Subcutaneous adipose tissue (tissue), 4 donors: ENCODE data around the gene KIFC3. TPM values are rescaled to one million over a fixed set of nuclear protein-coding genes. Genes with fewer than 3 reads are reported as not detected.

Source experiments
- total RNA-seq, 4 donors: library from RNA; depleted of rRNA; stranded (reverse); fragments of >200 nt; gene quantifications; one replicate each; pipeline ENCODE4 v1.1.0, GENCODE V29; 2016
- TF ChIP-seq, protein P1 (sequence below): fragments of 450-650 bp; IDR thresholded peaks from one replicate; pipeline ENCODE4 v1.5.1; 2016; ENCODE audit warnings: low read depth, mild to moderate bottlenecking, control low read depth, antibody characterized with exemption, moderate library complexity

The KIFC3 gene
- total RNA-seq, 4 donors from 2014 or later = 17.9 to 58.8 (median 28.7) TPM

DNA sequence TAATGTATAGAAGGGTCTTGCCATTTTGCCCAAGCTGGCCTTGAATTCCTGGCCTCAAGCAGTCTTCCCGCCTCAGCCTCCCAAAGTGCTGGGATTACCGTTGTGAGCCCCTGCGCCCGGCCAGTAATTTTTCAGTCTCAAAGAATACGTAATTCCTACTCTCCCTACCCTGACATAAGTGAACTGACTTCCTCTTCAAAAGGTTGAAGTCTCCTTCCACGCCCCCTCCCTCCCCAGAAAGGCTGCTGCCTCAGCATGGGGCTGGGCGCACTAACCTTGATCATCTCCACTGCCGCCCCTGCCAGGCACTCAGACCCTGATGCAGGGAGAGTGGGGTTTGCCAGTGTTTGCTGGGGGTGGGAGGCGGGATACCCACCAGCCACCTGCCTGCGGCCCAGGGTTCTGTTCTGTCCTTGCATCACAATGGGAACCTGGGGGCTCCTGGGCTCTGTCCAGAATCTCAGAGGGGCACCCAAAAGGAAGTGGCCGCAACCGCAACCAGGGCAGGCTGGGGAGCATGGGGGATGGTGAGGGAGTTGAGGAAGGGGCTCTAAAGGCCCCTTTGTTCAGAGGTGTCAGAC lies 27.5 kb downstream of the KIFC3 start:
- TF ChIP-seq, protein P1, sequence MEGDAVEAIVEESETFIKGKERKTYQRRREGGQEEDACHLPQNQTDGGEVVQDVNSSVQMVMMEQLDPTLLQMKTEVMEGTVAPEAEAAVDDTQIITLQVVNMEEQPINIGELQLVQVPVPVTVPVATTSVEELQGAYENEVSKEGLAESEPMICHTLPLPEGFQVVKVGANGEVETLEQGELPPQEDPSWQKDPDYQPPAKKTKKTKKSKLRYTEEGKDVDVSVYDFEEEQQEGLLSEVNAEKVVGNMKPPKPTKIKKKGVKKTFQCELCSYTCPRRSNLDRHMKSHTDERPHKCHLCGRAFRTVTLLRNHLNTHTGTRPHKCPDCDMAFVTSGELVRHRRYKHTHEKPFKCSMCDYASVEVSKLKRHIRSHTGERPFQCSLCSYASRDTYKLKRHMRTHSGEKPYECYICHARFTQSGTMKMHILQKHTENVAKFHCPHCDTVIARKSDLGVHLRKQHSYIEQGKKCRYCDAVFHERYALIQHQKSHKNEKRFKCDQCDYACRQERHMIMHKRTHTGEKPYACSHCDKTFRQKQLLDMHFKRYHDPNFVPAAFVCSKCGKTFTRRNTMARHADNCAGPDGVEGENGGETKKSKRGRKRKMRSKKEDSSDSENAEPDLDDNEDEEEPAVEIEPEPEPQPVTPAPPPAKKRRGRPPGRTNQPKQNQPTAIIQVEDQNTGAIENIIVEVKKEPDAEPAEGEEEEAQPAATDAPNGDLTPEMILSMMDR = no peak

DNA sequence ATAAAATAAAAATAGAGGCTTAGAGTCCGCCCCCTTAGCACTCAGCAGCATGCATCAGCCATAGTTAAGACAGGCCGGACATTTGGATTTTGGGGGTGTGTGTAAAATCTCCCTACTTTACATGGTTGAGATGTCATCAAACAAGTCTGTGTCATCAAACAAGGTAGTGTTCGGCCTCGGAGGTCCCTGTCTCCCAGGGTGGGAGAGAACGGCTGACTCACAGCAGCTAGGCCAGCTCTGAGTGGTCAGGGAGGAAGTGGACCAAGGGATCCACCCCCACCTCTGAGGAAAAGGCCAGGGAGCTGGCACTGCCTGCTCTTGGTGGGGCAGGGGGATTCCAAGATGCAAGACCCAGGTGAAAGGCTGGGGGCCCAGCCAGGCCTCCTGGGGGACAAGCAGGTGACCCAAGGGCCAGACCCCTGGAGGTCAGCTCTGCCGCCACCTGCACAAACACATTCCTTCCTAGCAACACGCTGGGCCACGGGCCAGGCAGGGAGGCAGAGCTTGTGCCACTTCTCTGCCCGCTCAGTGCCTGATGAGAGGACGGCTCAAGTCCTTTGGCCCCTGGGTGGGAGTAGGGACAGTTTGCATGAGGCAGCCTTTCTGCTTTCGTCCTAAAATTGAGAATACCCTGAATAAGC lies 28.5 kb downstream of the KIFC3 start:
- TF ChIP-seq, protein P1 = no peak

DNA sequence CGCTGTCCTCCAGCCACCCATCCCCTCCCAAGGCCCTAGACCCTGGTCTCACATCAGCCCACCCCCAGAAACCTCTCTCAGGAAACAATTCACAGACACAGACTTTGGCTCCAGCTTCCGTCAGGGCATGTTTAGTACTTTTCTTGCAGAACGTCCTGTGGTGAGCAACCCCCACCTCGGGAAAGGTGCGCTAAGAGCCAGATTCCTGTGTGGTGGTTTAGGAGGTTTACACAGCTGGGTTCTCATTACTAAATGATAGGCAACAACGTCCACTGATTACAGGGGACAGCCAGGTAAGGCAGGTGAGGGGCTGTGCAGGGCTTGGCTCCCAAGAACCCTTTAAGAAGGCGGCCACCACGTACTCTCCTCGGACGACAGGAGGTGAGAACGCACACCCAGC lies 29.3 kb downstream of the KIFC3 start:
- TF ChIP-seq, protein P1 = no peak

DNA sequence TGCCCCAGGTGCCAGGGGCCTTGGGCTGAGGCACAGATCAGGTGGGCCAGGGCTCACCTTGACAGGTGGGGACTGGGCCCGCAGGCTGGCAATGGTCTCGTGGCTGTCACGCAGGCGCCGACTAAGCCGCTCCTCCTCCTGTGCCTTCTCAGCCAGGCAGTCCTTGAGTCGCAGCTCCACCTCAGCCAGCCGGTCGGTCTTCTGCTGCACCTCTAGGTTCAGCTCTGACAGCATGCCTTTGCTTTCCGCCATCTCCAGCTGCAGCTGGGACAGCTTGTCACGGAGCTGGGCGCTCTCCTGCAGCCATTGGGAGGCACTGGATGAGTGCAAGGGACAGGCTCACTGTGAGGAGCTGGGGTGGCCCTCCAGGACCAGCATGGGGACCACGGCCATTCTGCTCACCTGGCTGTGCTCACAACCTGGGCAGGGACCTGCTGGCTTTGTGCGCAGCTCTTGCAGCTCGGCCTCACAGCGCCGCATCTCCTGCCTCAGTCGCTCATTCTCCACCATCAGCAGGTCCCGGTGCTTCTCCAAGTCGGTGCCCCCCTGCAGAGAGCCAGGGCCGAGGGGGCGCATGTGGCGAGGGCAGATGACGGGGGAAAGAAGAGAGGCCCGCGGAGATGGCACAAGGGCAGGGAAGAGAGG lies 31.0 kb downstream of the KIFC3 start:
- TF ChIP-seq, protein P1 = no peak

DNA sequence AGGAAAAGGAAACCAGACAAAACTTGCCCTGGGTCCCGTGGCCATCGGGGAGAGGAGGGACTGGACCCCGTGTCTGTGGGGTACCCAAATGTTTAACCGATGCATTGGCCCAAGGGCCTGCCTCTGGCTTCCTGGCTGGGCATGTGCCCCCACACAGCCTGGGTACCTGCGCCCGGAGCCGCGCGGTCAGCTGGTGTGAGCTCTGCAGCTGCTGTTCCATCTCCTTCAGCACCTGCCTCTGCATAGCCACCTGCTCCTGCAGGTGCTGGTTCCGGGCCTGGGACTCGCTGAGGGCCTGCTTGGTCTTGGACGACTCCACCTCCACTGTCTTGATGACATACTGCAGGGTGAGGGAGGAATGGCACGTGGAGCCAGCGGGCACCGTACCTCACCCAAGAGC lies 31.9 kb downstream of the KIFC3 start:
- TF ChIP-seq, protein P1 = no peak

DNA sequence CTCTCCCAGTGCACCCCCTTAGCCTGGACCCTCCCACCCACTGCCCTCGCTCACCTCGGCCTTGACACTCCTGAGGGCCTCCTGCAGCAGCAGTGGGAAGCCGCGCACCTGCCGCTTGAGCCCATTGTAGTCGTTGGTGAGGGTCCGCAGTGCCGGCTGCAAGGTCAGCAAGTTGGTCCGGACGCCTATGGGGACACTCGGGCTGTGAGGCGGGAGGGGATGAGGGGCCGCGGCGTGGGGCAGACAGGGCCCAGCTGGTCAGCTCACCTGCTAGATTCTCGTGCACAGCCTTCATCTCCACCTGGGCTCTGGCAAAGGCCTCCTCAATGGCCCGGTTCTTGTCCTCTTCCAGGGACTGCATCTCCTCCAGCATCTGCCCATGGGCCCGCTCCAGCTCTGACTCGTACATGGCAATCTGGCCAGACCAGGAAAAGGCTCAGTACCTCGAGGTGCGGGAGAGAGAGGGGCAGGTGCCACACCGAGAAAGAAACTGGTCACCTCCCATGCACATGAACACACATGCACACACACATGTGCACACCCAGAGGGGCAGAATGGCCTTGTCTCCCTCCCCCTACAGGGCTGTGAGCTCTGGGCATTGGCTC lies 32.6 kb downstream of the KIFC3 start:
- TF ChIP-seq, protein P1 = no peak

DNA sequence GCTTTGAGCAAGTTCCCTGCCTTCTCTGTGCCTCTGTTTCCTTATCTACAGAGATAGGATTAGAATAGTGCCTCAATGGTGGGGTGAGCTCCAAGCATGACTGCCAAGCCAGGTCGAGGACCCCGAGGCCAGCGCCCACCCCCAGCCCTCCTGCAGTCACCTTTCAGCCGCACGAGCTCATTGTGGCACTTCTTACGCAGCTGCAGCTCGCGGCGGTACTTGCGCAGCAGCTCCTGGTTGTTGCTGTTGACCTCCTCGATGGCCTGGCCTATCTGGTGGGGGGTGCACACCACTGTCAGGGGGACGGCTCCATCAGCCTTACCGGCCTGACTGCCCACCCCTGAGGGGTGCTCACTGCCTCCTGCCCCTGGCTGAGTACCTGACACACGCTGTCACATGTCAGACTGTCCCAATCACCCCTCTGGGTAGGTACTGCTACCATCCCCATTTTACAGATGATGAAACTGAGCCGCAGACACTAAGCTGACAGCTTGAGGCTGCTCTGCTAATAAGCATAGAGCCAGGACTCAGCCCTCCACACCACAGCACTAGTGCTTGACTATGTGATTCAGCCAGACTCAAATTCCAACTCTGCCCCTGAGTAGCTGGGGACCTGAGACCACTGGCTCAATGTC lies 35.5 kb downstream of the KIFC3 start:
- TF ChIP-seq, protein P1 = no peak
